WERI-Rb-1 (cell line): ENCODE data around the gene ZFAND5.

ENCODE experiments used
- DNase-seq: peaks from one replicate; pipeline ENCODE4 v3.0.0-alpha.2; 2020
- H3K27ac ChIP-seq: fragments of 250-450 bp; sonication (Bioruptor Pico); 2 replicates; pipeline ENCODE4 v1.5.1; 2020; ENCODE audit warnings: mild to moderate bottlenecking, moderate library complexity
- H3K27me3 ChIP-seq: fragments of 250-450 bp; sonication (Bioruptor Pico); 2 replicates; pipeline ENCODE4 v1.5.1; 2021; ENCODE audit warnings: mild to moderate bottlenecking, low read depth, moderate library complexity; ENCODE audit not compliant: insufficient read depth, severe bottlenecking
- H3K36me3 ChIP-seq: fragments of 250-450 bp; sonication (Bioruptor Pico); 2 replicates; pipeline ENCODE4 v1.5.1; 2020; ENCODE audit warnings: mild to moderate bottlenecking, moderate library complexity
- H3K4me3 ChIP-seq: 2 replicates; pipeline ENCODE4 v1.5.1; 2011; ENCODE audit warnings: low read depth, mild to moderate bottlenecking, control low read depth, low read length
- H3K9me3 ChIP-seq: fragments of 250-450 bp; sonication (Bioruptor Pico); 2 replicates; pipeline ENCODE4 v1.5.1; 2021; ENCODE audit warnings: mild to moderate bottlenecking, moderate library complexity; ENCODE audit not compliant: severe bottlenecking
- CTCF ChIP-seq: IDR thresholded peaks from 2 replicates; pipeline ENCODE4 v1.5.1; 2011; ENCODE audit warnings: low read depth, mild to moderate bottlenecking, control low read depth, inconsistent platforms, low read length

Gene ZFAND5

GRCh38 chr9:72333197-72333596 is 31.8 kb downstream of the ZFAND5 start:
- Histone ChIP-seq H3K27me3 (no peaks in the 10 kb centered on the region), H3K36me3 (no peaks in the 10 kb centered on the region), H3K9me3 (no peaks in the 10 kb centered on the region), H3K4me3 (no peak overlapping the region), H3K27ac (peak overlapping the region; percentile 92)
- peak; percentile 26 for DNase-seq
- TF ChIP-seq CTCF: no peak

- Histone ChIP-seq H3K36me3 (no peaks in the 10 kb centered on the region), H3K27me3 (no peaks in the 10 kb centered on the region), H3K9me3 (no peaks in the 10 kb centered on the region), H3K4me3 (no peak overlapping the region), H3K27ac (peak overlapping the region; percentile 92)
- no peak for TF ChIP-seq CTCF
- no peak for DNase-seq
These were observed 32.7 kb downstream of the ZFAND5 start for GRCh38 chr9:72332351-72332750.

- Histone ChIP-seq H3K27ac (no peak overlapping the region), H3K36me3 (no peaks in the 10 kb centered on the region), H3K9me3 (peaks cover 3% of the 10 kb centered on the region), H3K4me3 (no peak overlapping the region), H3K27me3 (no peaks in the 10 kb centered on the region)
- no peak for TF ChIP-seq CTCF
- no peak for DNase-seq
These were observed 37.4 kb downstream of the ZFAND5 start for GRCh38 chr9:72327631-72328030.

GRCh38 chr9:72326641-72327040 is 38.4 kb downstream of the ZFAND5 start:
- Histone ChIP-seq H3K9me3 (peaks cover 8% of the 10 kb centered on the region), H3K4me3 (no peak overlapping the region), H3K36me3 (no peaks in the 10 kb centered on the region), H3K27ac (no peak overlapping the region), H3K27me3 (no peaks in the 10 kb centered on the region)
- DNase-seq: no peak
- no peak for TF ChIP-seq CTCF

- Histone ChIP-seq H3K36me3 (no peaks in the 10 kb centered on the region), H3K4me3 (no peak overlapping the region), H3K27me3 (no peaks in the 10 kb centered on the region), H3K27ac (no peak overlapping the region), H3K9me3 (peaks cover 8% of the 10 kb centered on the region)
- no peak for DNase-seq
- no peak for TF ChIP-seq CTCF
These were observed 40.0 kb downstream of the ZFAND5 start for GRCh38 chr9:72324974-72325373.

GRCh38 chr9:72322678-72323077 is 42.3 kb downstream of the ZFAND5 start:
- Histone ChIP-seq H3K4me3 (no peak overlapping the region), H3K9me3 (peaks cover 8% of the 10 kb centered on the region), H3K27me3 (no peaks in the 10 kb centered on the region), H3K36me3 (no peaks in the 10 kb centered on the region), H3K27ac (no peak overlapping the region)
- TF ChIP-seq CTCF: no peak
- DNase-seq: no peak
